Kidney (tissue), 14 donors: ENCODE measurements around the gene KLHL29. TPM values are rescaled to one million over a fixed set of nuclear protein-coding genes. Genes with fewer than 3 reads are reported as not detected.
A peak's percentile ranks its signal among the peaks of the same experiment; 100 is the strongest.

Experiments
- DNase-seq, 5 donors: peaks; one replicate each; pipeline ENCODE4 v3.0.0-alpha.2; 2013 to 2020
- FAIRE-seq: peaks from 2 replicates; lab custom pipeline; 2012; peaks lifted over from hg19 to GRCh38; lab: Jason Lieb, UNC
- H3K27ac ChIP-seq, 2 donors: one replicate each; pipeline ENCODE4 v1.7.0; 2013; ENCODE audit warnings: low read depth in 2 of 2, low read length in 2 of 2, inconsistent platforms in 1 of 2
- H3K27me3 ChIP-seq: one replicate; pipeline ENCODE4 v1.7.1; 2013; ENCODE audit warnings: low read length, inconsistent platforms; ENCODE audit not compliant: control insufficient read depth, insufficient read depth
- H3K36me3 ChIP-seq, 3 donors: one replicate each; pipeline versions ENCODE4 v1.7.0 to v1.7.1; 2013; ENCODE audit warnings: low read length in 3 of 3, control low read depth in 1 of 3, inconsistent platforms in 1 of 3; ENCODE audit not compliant: insufficient read depth in 3 of 3, control insufficient read depth in 2 of 3
- H3K4me1 ChIP-seq, 3 donors: one replicate each; pipeline versions ENCODE4 v1.7.0 to v1.7.1; 2013; ENCODE audit warnings: low read length in 3 of 3, inconsistent platforms in 1 of 3, low read depth in 1 of 3; ENCODE audit not compliant: control insufficient read depth in 2 of 3, insufficient read depth in 2 of 3
- H3K4me3 ChIP-seq, 3 donors: one replicate each; pipeline versions ENCODE4 v1.7.0 to v1.8.1; 2013; ENCODE audit warnings: low read length in 3 of 3, control low read depth in 1 of 3, inconsistent platforms in 1 of 3
- H3K9ac ChIP-seq, 3 donors: one replicate each; pipeline versions ENCODE4 v1.7.0 to v1.7.1; 2013; ENCODE audit warnings: low read length in 3 of 3, control low read depth in 1 of 3, inconsistent platforms in 1 of 3
- H3K9me3 ChIP-seq, 3 donors: one replicate each; pipeline versions ENCODE4 v1.7.0 to v1.7.1; 2013; ENCODE audit warnings: low read length in 3 of 3, control low read depth in 1 of 3, inconsistent platforms in 1 of 3; ENCODE audit not compliant: control insufficient read depth in 2 of 3, insufficient read depth in 1 of 3
- intact Hi-C: fragments of 100-400 bp; cut with DNase I; formaldehyde crosslinking; loops from one replicate; pipeline ENCODE4 v1.11.1; 2022
- polyA plus RNA-seq: library from polyadenylated mRNA; stranded (reverse); fragments of 350-450 nt; fragmentation: Illumina TruSeq; extraction: RNeasy Lipid Tissue Mini Kit (QIAGEN cat#74804); gene quantifications from one replicate; pipeline ENCODE4 v1.2.3, GENCODE V29; 2014; ENCODE audit warnings: low read depth, low replicate concordance; ENCODE audit not compliant: insufficient read depth
- total RNA-seq: library from RNA; stranded (reverse); fragmentation: NEBNext Ultra II Directional; extraction: Animal tissue kit (Norgen Biotek cat#: 25700); gene quantifications from one replicate; pipeline ENCODE4 v1.2.1, GENCODE V29; 2021
- TF ChIP-seq, protein P1 (sequence below): IDR thresholded peaks from 3 replicates; pipeline ENCODE4 v1.5.1; 2012; ENCODE audit warnings: mild to moderate bottlenecking, moderate library complexity, borderline replicate concordance; ENCODE audit not compliant: insufficient read depth; ENCODE audit errors: extremely low read depth
- donor health status: control.
- donor health status: control.
- donor health status: control.
- donor health status: control.
- donor health status: control.
- donor health status: DM: yes; HTN: yes; CAD: no.
- donor health status: Normal renal cell carcinoma (clear cell type).

Gene KLHL29
- total and polyA plus RNA-seq, 2 donors from 2014 or later, result 1.5 to 10.5 TPM

GRCh38 chr2:23430263-23430662 is 45.3 kb downstream of the KLHL29 start:
- H3K4me1 ChIP-seq, result no peaks in the 10 kb centered on the region
- H3K4me3 ChIP-seq, result no peak overlapping the region
- intact Hi-C loops, result no loop called here
- FAIRE-seq (no peak), DNase-seq (no peak)
- no peak overlapping the region for H3K9ac ChIP-seq
- H3K27me3 ChIP-seq, result no peaks in the 10 kb centered on the region
- no peaks in the 10 kb centered on the region for H3K9me3 ChIP-seq
- TF ChIP-seq, protein P1, sequence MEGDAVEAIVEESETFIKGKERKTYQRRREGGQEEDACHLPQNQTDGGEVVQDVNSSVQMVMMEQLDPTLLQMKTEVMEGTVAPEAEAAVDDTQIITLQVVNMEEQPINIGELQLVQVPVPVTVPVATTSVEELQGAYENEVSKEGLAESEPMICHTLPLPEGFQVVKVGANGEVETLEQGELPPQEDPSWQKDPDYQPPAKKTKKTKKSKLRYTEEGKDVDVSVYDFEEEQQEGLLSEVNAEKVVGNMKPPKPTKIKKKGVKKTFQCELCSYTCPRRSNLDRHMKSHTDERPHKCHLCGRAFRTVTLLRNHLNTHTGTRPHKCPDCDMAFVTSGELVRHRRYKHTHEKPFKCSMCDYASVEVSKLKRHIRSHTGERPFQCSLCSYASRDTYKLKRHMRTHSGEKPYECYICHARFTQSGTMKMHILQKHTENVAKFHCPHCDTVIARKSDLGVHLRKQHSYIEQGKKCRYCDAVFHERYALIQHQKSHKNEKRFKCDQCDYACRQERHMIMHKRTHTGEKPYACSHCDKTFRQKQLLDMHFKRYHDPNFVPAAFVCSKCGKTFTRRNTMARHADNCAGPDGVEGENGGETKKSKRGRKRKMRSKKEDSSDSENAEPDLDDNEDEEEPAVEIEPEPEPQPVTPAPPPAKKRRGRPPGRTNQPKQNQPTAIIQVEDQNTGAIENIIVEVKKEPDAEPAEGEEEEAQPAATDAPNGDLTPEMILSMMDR, result no peak
- no peaks in the 10 kb centered on the region for H3K36me3 ChIP-seq
- no peak overlapping the region for H3K27ac ChIP-seq

DNA sequence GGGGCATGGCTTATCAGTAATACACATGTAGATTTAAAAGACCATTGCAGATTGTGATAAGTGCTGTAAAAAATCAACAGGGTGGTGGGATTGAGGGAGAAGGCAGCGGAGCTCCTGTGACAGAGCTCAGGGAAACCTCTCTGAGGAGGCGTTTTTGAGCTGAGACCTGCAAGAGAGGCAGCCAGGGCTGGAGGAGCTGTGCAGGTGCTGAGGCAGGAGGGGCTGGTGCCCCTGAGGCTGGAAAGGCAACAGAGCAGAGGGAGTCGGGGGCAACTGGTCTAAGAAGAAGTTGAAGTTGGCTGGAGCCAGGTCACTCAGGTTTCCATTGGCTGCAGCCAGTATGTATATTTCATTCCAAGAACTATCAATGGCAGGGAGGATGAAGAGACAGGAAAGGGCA is 47.6 kb downstream of the KLHL29 start:
- Histone ChIP-seq H3K36me3 (no peaks in the 10 kb centered on the region), H3K27me3 (no peaks in the 10 kb centered on the region), H3K27ac (no peak overlapping the region), H3K9me3 (peaks cover 0 to 4% (median 0%) of the 10 kb centered on the region in 3 donors), H3K4me3 (no peak overlapping the region), H3K9ac (no peak overlapping the region), H3K4me1 (no peaks in the 10 kb centered on the region)
- TF ChIP-seq, protein P1, result no peak
- FAIRE-seq (no peak), DNase-seq (no peak)
- intact Hi-C loops, result no loop called here

- H3K27me3 ChIP-seq, result no peaks in the 10 kb centered on the region
- peak in 1 of 5 donors; percentile 23 for DNase-seq
- no peak overlapping the region for H3K27ac ChIP-seq
- FAIRE-seq, result no peak
- intact Hi-C loops, result no loop called here
- TF ChIP-seq, protein P1, result no peak
- H3K4me3 ChIP-seq, result no peak overlapping the region
- no peaks in the 10 kb centered on the region for H3K36me3 ChIP-seq
- H3K9ac ChIP-seq, result no peak overlapping the region
- no peaks in the 10 kb centered on the region for H3K4me1 ChIP-seq
- peaks cover 0 to 4% (median 0%) of the 10 kb centered on the region in 3 donors for H3K9me3 ChIP-seq
Measured at GRCh38 chr2:23433282-23433681, 48.3 kb downstream of the KLHL29 start.

GRCh38 chr2:23434721-23435121 is 49.7 kb downstream of the KLHL29 start:
- intact Hi-C loops, result no loop called here
- no peak overlapping the region for H3K9ac ChIP-seq
- DNase-seq (peak in 1 of 5 donors; percentile 36), FAIRE-seq (no peak)
- peaks cover 0 to 4% (median 0%) of the 10 kb centered on the region in 3 donors for H3K9me3 ChIP-seq
- no peaks in the 10 kb centered on the region for H3K27me3 ChIP-seq
- H3K27ac ChIP-seq, result no peak overlapping the region
- no peaks in the 10 kb centered on the region for H3K36me3 ChIP-seq
- H3K4me3 ChIP-seq, result no peak overlapping the region
- no peaks in the 10 kb centered on the region for H3K4me1 ChIP-seq
- TF ChIP-seq, protein P1, result no peak
